Transverse colon (tissue), 4 donors: ENCODE measurements around the gene MTFR2.
A peak's percentile ranks its signal among the peaks of the same experiment; 100 is the strongest.

Experiments used
- POLR2A ChIP-seq: fragments of 450-650 bp; IDR thresholded peaks from one replicate; pipeline ENCODE4 v1.6.1; 2016; ENCODE audit warnings: antibody characterized with exemption, mild to moderate bottlenecking, moderate library complexity
- POLR2AphosphoS5 ChIP-seq, 3 donors: sonication (generic); formaldehyde crosslinking; IDR thresholded peaks; one replicate each; pipeline ENCODE4 v1.6.1; 2016; ENCODE audit warnings: antibody characterized with exemption in 3 of 3
- TF ChIP-seq, protein P1 (sequence below), 5 experiments: fragments of 200-600 bp in 3 of 5; fragments of 450-650 bp in 2 of 5; sonication (generic) in 3 of 5; IDR thresholded peaks; 1 replicate in 2 of 5; 2 replicates in 3 of 5; pipeline ENCODE4 v1.5.1; 2016 to 2017; ENCODE audit warnings: antibody characterized with exemption in 5 of 5, inconsistent platforms in 3 of 5, mild to moderate bottlenecking in 2 of 5, moderate library complexity in 1 of 5

GRCh38 chr6:136289327-136289578 lies 39.1 kb upstream of the MTFR2 start:
- no peak for TF ChIP-seq POLR2AphosphoS5 (IDR thresholded peaks at IDR 0.05)
- TF ChIP-seq, protein P1, sequence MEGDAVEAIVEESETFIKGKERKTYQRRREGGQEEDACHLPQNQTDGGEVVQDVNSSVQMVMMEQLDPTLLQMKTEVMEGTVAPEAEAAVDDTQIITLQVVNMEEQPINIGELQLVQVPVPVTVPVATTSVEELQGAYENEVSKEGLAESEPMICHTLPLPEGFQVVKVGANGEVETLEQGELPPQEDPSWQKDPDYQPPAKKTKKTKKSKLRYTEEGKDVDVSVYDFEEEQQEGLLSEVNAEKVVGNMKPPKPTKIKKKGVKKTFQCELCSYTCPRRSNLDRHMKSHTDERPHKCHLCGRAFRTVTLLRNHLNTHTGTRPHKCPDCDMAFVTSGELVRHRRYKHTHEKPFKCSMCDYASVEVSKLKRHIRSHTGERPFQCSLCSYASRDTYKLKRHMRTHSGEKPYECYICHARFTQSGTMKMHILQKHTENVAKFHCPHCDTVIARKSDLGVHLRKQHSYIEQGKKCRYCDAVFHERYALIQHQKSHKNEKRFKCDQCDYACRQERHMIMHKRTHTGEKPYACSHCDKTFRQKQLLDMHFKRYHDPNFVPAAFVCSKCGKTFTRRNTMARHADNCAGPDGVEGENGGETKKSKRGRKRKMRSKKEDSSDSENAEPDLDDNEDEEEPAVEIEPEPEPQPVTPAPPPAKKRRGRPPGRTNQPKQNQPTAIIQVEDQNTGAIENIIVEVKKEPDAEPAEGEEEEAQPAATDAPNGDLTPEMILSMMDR (IDR thresholded peaks at IDR 0.05), result peak in 3 of 5 experiments; percentile 14 to 24 (median 19)
- TF ChIP-seq POLR2A, result no peak
